HG02970 (cell line): ENCODE results near the gene GOLGA8B.
A peak's percentile ranks its signal among the peaks of the same experiment; 100 is the strongest.
"Not testable (repeated sequence)": the region's sequence is repeated elsewhere in the genome, so short reads cannot be mapped to it uniquely, and the experiment has no call there.

Experiments used
- ATAC-seq: cut with Tn5 transposase; IDR thresholded peaks from one replicate; pipeline ENCODE4 v1.9.1; 2021; ENCODE audit warnings: mild to moderate bottlenecking, moderate library complexity, moderate number of reproducible peaks; ENCODE audit not compliant: unreplicated experiment, low FRiP score

Gene GOLGA8B

GRCh38 chr15:34598799-34599585 is 15.5 kb upstream of the GOLGA8B start:
- no peak for ATAC-seq

- no peak for ATAC-seq
Observed at GRCh38 chr15:34597316-34597715, 13.9 kb upstream of the GOLGA8B start.

GRCh38 chr15:34594361-34594760 is 10.9 kb upstream of the GOLGA8B start:
- ATAC-seq, result no peak

- no peak for ATAC-seq
Observed at GRCh38 chr15:34591306-34591705, 7.9 kb upstream of the GOLGA8B start.

- no peak for ATAC-seq
Observed at GRCh38 chr15:34588046-34588674, 4.7 kb upstream of the GOLGA8B start.

- ATAC-seq, result not testable (repeated sequence)
Observed at GRCh38 chr15:34585966-34586365, 2.5 kb upstream of the GOLGA8B start.

- ATAC-seq, result no peak
Observed at GRCh38 chr15:34584996-34585395, 1.5 kb upstream of the GOLGA8B start.

GRCh38 chr15:34584330-34584668 is 848 bp upstream of the GOLGA8B start:
- no peak for ATAC-seq

- peak; percentile 32 for ATAC-seq
Observed at GRCh38 chr15:34582461-34583371, 735 bp downstream of the GOLGA8B start.

GRCh38 chr15:34581687-34582460 is 1.6 kb downstream of the GOLGA8B start:
- not testable (repeated sequence) for ATAC-seq

GRCh38 chr15:34581043-34581365 is 2.4 kb downstream of the GOLGA8B start:
- no peak for ATAC-seq

GRCh38 chr15:34580251-34581042 is 3.0 kb downstream of the GOLGA8B start:
- ATAC-seq, result not testable (repeated sequence)

GRCh38 chr15:34578283-34578674 is 5.2 kb downstream of the GOLGA8B start:
- ATAC-seq, result no peak

GRCh38 chr15:34577658-34578282 is 5.7 kb downstream of the GOLGA8B start:
- ATAC-seq, result not testable (repeated sequence)

- not testable (repeated sequence) for ATAC-seq
Observed at GRCh38 chr15:34575035-34575434, 8.4 kb downstream of the GOLGA8B start.

GRCh38 chr15:34572921-34573320 is 10.5 kb downstream of the GOLGA8B start:
- not testable (repeated sequence) for ATAC-seq

GRCh38 chr15:34572019-34572641 is 11.3 kb downstream of the GOLGA8B start:
- not testable (repeated sequence) for ATAC-seq

GRCh38 chr15:34569670-34570396 is 13.6 kb downstream of the GOLGA8B start:
- not testable (repeated sequence) for ATAC-seq
